Fibroblast of lung (primary cell): ENCODE results near the gene ABCA7. TPM values are rescaled to one million over a fixed set of nuclear protein-coding genes. Genes with fewer than 3 reads are reported as not detected.

Source experiments
- DNase-seq, 2 donors: peaks; one replicate each; pipeline versions ENCODE4 v3.0.0 to v3.0.0-alpha.2; 2010; ENCODE audit warnings: low read depth in 2 of 2
- H2AFZ ChIP-seq: 2 replicates; pipeline ENCODE4 v1.5.1; 2012; ENCODE audit warnings: low read length, control low read depth, inconsistent platforms
- H3K27ac ChIP-seq: 2 replicates; pipeline ENCODE4 v1.5.1; 2011; ENCODE audit warnings: low read length, control low read depth; ENCODE audit not compliant: insufficient read depth
- H3K27me3 ChIP-seq: 2 replicates; pipeline ENCODE4 v1.5.1; 2011; ENCODE audit warnings: mild to moderate bottlenecking, low read length; ENCODE audit not compliant: control insufficient read depth, insufficient read depth
- H3K36me3 ChIP-seq: 2 replicates; pipeline ENCODE4 v1.5.1; 2011; ENCODE audit warnings: low read length; ENCODE audit not compliant: control insufficient read depth, insufficient read depth
- H3K4me1 ChIP-seq: 2 replicates; pipeline ENCODE4 v1.5.1; 2011; ENCODE audit warnings: low read length; ENCODE audit not compliant: control insufficient read depth, insufficient read depth; ENCODE audit errors: extremely low read depth
- H3K4me2 ChIP-seq: 2 replicates; pipeline ENCODE4 v1.5.1; 2011; ENCODE audit warnings: low read length, control low read depth; ENCODE audit not compliant: insufficient read depth; ENCODE audit errors: extremely low read depth
- H3K4me3 ChIP-seq, 4 experiments: fragments of 200-600 bp in 1 of 4; sonication (generic) in 1 of 4; replicated peaks in 1 of 4; 2 replicates each; pipeline ENCODE4 v1.5.1; 2011 to 2016; ENCODE audit warnings: low read length in 4 of 4, low read depth in 3 of 4, mild to moderate bottlenecking in 3 of 4, control low read depth in 2 of 4, inconsistent platforms in 1 of 4, mixed read lengths in 1 of 4; ENCODE audit not compliant: insufficient read depth in 1 of 4; ENCODE audit errors: control extremely low read depth in 1 of 4
- H3K79me2 ChIP-seq: 2 replicates; pipeline ENCODE4 v1.5.1; 2012; ENCODE audit warnings: mild to moderate bottlenecking, low read length, inconsistent platforms; ENCODE audit not compliant: control insufficient read depth, insufficient read depth
- H3K9ac ChIP-seq: 2 replicates; pipeline ENCODE4 v1.5.1; 2011; ENCODE audit warnings: mild to moderate bottlenecking, low read length, control low read depth; ENCODE audit not compliant: insufficient read depth
- H3K9me3 ChIP-seq: 2 replicates; pipeline ENCODE4 v1.5.1; 2012; ENCODE audit warnings: low read depth, low read length; ENCODE audit not compliant: control insufficient read depth, insufficient read depth
- H4K20me1 ChIP-seq: 2 replicates; pipeline ENCODE4 v1.5.1; 2011; ENCODE audit warnings: low read length; ENCODE audit not compliant: control insufficient read depth, insufficient read depth; ENCODE audit errors: extremely low read depth
- CTCF ChIP-seq, 2 donors: IDR thresholded peaks in 1 of 2; conservative IDR thresholded peaks in 1 of 2; 1 replicate in 1 of 2; 2 replicates in 1 of 2; pipeline ENCODE4 v1.5.1; 2011 to 2012; ENCODE audit warnings: low read length in 2 of 2, control low read depth in 1 of 2, inconsistent platforms in 1 of 2, low read depth in 1 of 2, mild to moderate bottlenecking in 1 of 2
- EZH2 ChIP-seq: IDR thresholded peaks from 2 replicates; pipeline ENCODE4 v1.5.1; 2012; ENCODE audit warnings: low read length, control low read depth, mild to moderate bottlenecking; ENCODE audit errors: missing control alignments
- polyA plus RNA-seq, 2 donors: library from polyadenylated mRNA; depleted of rRNA in 1 of 2; stranded (reverse) in 1 of 2; unstranded in 1 of 2; fragments of >200 nt; gene quantifications; 2 replicates each; pipeline ENCODE4 v1.2.1, GENCODE V29; 2011 to 2012; ENCODE audit warnings: missing spikeins in 1 of 2
- total RNA-seq: library from RNA; depleted of rRNA; stranded (reverse); fragments of >200 nt; gene quantifications from 2 replicates; pipeline ENCODE4 v1.2.1, GENCODE V29; 2014

The ABCA7 gene
- total and polyA plus RNA-seq, 2 donors (not counting 1 experiment from before 2014, with no cell fraction given): 2.2 to 9.7 TPM

GRCh38 chr19:1088416-1089010 is 48.6 kb downstream of the ABCA7 start:
- H3K79me2 ChIP-seq: peaks cover 10% of the 10 kb centered on the region
- no peak for TF ChIP-seq CTCF (conservative IDR thresholded peaks at IDR 0.05 in 1 of 2, IDR thresholded peaks at IDR 0.05 in 1 of 2; ENCODE audit: low read depth in 1 of 2, low read length in 2 of 2)
- no peak for TF ChIP-seq EZH2
- H2AFZ ChIP-seq: no peak overlapping the region
- peaks cover 24% of the 10 kb centered on the region for H3K36me3 ChIP-seq
- H3K27ac ChIP-seq: no peak overlapping the region
- H3K9me3 ChIP-seq: no peaks in the 10 kb centered on the region
- DNase-seq: no peak
- H3K4me2 ChIP-seq: no peak overlapping the region
- no peak overlapping the region for H3K4me3 ChIP-seq
- no peak overlapping the region for H3K9ac ChIP-seq
- H3K4me1 ChIP-seq: no peaks in the 10 kb centered on the region
- H3K27me3 ChIP-seq: no peaks in the 10 kb centered on the region
- no peaks in the 10 kb centered on the region for H4K20me1 ChIP-seq

GRCh38 chr19:1089126-1089771 is 49.3 kb downstream of the ABCA7 start:
- no peak for DNase-seq
- peaks cover 24% of the 10 kb centered on the region for H3K36me3 ChIP-seq
- no peak overlapping the region for H3K4me2 ChIP-seq
- H3K4me1 ChIP-seq: peaks cover 5% of the 10 kb centered on the region
- no peaks in the 10 kb centered on the region for H4K20me1 ChIP-seq
- H3K79me2 ChIP-seq: peaks cover 18% of the 10 kb centered on the region
- no peaks in the 10 kb centered on the region for H3K9me3 ChIP-seq
- no peaks in the 10 kb centered on the region for H3K27me3 ChIP-seq
- H3K9ac ChIP-seq: no peak overlapping the region
- H3K27ac ChIP-seq: no peak overlapping the region
- no peak overlapping the region for H3K4me3 ChIP-seq
- H2AFZ ChIP-seq: no peak overlapping the region
- TF ChIP-seq CTCF (conservative IDR thresholded peaks at IDR 0.05 in 1 of 2, IDR thresholded peaks at IDR 0.05 in 1 of 2; ENCODE audit: low read depth in 1 of 2, low read length in 2 of 2) (no peak), EZH2 (no peak)

GRCh38 chr19:1089891-1090290 is 50.0 kb downstream of the ABCA7 start:
- Histone ChIP-seq H3K27ac (no peak overlapping the region), H3K9ac (no peak overlapping the region), H3K79me2 (peaks cover 24% of the 10 kb centered on the region), H2AFZ (no peak overlapping the region), H3K4me2 (no peak overlapping the region), H3K9me3 (no peaks in the 10 kb centered on the region), H3K4me3 (no peak overlapping the region), H3K4me1 (peaks cover 5% of the 10 kb centered on the region), H3K36me3 (peaks cover 24% of the 10 kb centered on the region), H3K27me3 (no peaks in the 10 kb centered on the region), H4K20me1 (no peaks in the 10 kb centered on the region)
- no peak for DNase-seq
- TF ChIP-seq EZH2 (no peak), CTCF (conservative IDR thresholded peaks at IDR 0.05 in 1 of 2, IDR thresholded peaks at IDR 0.05 in 1 of 2; ENCODE audit: low read depth in 1 of 2, low read length in 2 of 2) (no peak)
